ACHN (cell line): Measurements from ENCODE around the gene SAMD9.

Experiments used
- DNase-seq: peaks from one replicate; pipeline ENCODE4 v3.0.0-alpha.2; 2015
- in situ Hi-C: cut with HindIII; loops from 2 replicates; pipeline ENCODE4 v1.10.0; 2017; ENCODE audit warnings: low sequenced_read_pairs, low pct_ligation_motif_present, low pct_unique_long_range_greater_than_20kb

The SAMD9 gene

DNA sequence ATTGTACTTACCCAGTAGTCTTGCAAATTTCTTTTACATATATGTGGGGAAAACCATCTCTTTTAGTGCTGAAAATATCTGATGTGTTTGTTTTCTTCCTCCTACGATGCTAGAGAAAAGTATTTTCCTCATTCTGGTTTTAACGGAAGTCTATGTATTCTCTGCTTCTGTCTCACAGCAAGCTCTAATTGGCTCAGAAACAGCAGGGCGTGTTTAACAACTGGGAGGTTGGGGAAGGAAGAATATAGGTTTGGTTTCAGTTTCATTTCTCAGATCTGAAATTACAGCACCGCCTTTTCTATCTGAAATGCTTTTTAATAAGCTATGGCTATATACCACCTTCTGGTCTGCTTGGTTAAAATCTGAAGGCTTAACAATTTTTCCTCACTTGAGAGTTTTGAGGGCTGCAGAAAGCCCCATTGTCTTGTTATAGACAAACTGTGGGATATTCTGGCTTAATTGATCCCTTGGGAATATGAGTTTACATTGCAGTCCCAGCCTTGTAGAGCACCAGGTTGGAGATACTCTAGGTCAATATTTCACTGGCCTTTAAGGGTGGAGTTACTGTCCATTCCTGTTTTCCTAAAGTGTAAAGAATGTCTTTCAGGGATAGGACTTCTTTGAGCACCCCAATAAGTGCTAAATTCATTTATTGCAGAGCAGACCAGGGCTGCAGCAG is at the start of gene SAMD9:
SAMD9 (minus strand) TSS at position 128 of the 679 bp plus-strand sequence. CDS start 11,882 bp downstream, outside the sequence.
- in situ Hi-C loops: no loop called here
- peak; percentile 97 for DNase-seq

DNA sequence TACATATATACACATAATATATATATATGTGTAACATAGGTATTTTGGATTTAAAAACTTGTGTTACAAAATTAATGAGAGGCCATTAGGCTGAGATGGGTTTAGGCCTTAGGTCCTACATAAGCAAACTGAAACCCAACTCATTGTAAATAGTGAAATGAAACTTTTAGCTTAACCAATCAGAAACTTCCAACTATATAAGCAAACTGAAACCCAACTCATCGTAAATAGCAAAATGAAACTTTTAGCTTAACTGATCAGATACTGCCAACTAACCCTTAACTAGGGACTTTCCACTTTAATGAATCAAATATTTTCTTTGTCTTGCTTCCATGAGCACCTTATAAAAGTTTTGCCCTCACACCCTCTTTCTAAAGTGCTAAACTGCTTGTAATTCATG is 47.7 kb upstream of the SAMD9 start:
- in situ Hi-C loops: no loop called here
- no peak for DNase-seq

DNA sequence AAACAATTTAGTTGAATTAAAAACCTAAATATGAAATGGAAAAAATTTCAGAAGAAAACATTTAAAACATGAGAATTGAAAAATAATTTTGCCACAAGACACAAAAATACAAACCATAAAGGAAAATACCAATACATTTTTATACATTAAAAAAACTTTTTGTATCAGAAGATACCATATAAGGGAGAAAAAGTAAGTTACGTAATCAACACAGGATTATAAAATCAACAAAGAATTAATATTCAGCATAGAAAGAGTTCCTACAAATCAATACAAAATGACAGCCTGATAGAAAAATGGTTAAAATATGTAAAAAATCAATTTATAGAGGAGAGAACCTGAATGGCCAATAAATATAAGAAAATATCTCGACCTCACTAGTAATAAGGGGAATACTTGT is 47.0 kb upstream of the SAMD9 start:
- no peak for DNase-seq
- in situ Hi-C loops: no loop called here

DNA sequence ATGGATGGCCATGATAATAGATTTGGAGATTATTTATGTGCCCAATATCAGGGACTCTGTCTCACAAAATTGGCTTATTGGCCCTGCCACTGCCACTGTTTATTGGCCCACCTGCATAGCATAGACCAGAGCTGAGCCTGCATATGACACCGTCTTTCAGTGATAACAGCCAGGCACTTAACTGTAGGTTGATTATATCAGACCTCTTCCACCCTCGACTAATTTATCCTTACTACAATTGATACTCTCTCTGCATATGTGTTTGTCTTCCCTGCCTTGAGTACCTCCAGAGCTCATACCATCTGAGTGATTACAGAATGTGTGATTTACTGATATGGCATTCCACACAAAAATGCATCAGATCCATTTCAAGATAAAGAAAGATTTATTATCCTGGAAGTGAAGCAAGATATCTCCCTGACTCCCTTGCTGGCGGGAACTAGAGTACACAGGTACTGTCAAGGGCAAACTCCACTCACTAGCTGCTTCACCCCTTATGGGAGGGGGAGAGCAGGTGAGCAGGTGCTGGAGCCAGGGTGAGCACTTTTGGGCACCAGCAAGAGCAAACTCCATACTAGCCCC is 43.5 kb upstream of the SAMD9 start:
- DNase-seq: no peak
- in situ Hi-C loops: no loop called here

DNA sequence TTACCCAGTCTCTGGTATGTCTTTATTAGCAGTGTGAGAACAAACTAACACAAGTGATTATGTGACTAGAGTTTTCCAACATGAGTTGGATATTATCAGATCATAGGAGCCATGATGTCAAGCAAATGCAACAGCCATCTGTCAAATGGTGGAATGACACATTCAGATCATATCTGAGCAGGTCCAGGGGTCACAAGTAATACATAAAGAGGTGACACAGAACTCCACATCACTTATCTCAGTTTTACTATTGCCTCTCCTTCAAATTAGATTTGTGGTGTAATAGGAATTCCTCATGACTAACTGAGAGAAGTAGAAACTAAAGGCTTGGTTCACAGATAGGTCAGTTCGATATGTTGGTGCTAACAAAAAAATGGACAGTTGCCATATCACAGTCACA is 42.6 kb upstream of the SAMD9 start:
- in situ Hi-C loops: no loop called here
- DNase-seq: no peak

DNA sequence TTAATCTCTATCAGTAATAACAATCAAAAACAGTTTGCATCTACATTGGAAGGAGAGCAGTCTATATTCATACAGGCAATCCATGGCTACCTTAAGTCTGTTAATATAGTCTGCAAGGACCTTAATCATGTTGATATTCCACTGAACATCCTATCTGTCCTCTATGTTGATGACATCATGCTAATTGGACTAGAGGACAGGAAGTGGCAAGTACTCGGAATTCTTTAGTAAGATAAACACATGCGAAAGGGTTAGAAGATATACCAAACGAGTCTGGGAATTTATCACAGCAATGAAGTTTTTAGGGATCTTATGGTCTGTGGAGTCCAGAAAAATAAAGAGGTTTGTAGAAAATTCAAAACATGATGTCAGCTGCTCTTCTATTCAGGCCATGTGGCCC is 41.7 kb upstream of the SAMD9 start:
- no peak for DNase-seq
- in situ Hi-C loops: no loop called here

DNA sequence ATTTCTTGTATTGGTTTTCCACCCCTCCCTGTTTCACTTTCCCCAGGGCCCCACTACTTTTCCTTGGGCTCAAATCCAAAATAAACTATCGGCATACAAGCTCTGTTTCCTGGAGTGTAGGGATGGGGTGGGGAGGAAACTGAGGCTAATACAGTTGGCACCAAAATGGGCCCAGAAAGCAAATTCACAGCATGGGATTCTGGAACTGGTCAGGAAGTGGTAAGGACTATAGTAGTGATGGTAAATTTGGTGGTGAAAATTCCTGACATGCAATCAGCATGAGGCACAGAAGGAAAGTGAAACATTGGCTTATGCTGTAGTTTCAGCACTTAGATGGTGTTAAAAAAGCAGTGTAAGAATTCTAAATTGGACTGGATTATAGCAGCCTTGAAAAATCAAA is 39.1 kb upstream of the SAMD9 start:
- peak; percentile 91 for DNase-seq

DNA sequence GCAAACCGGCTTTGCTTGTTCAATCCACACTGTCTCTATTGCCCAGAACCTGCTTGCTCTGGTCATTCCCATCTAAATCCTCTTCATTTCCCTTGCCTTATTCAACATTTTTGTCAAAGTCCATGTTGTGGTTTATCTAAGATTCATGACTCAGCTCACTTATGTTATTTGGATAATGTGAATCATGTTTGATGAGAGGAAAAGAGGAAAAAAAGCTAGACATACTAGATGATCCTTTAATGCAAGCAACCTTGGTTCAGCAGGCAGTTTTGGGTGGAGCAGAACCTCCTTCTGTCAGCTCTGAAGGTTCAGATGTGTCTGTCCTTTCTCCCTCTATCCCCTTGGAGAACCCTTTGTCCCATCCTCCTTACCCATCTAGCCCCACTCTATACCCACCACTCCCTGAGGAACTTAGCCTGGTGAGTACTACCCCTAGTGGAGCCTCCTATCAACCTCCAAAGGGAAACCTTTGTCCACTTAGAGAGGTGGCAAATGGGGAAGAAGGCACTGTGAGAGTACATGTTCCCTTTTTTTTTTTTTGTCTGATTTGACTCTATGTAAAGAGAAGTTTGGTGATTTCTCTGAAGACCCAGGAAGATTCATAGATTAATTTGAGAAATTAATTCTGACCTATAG is 32.5 kb upstream of the SAMD9 start:
- in situ Hi-C loops: no loop called here
- peak; percentile 36 for DNase-seq

More for the DNA sequence above, 39.1 kb upstream of the SAMD9 start:
- in situ Hi-C loops: no loop called here

DNA sequence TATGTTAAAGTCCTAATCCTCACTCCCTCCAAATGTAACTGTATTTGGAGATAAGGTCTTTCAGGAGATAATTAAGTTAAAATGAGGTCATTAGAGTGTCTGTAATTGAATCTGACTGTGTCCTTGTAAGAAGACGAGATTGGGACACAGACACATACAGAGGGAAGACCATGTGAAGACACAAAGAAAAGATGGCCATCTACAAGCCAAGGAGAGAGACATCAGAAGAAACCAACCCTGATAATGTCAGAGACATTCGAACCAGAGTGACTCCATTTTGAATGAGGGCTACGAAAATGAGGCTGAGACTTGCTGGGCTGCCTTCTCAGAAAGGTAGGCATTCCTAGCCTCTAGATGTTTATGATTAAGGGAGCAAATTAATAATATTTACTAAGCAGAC is 30.9 kb upstream of the SAMD9 start:
- in situ Hi-C loops: no loop called here
- DNase-seq: no peak

DNA sequence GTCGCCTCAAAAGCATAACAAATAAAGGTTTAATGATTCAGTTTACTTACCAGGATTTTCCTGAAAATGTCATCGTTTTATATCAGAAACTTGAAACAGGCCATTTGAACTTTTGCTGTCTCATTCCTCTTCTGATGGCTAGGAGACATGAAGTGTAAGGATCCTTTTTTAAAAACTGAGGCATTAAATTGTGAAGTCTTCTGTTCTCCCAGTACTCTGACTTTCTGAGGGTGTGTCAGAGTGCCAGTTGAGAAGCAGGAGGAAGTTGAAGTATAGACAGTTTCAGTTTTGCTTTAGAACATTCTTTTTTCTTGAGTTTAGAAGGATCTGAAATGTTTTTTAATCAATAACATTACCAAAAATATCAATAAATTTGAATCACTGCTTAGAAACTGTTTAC is 30.4 kb upstream of the SAMD9 start, which contains the start of gene SAMD9L:
SAMD9L (minus strand) TSS at position 242 of the 400 bp plus-strand sequence. CDS start 12,414 bp downstream, outside the sequence.
- DNase-seq: peak; percentile 56
- in situ Hi-C loops: no loop called here

DNA sequence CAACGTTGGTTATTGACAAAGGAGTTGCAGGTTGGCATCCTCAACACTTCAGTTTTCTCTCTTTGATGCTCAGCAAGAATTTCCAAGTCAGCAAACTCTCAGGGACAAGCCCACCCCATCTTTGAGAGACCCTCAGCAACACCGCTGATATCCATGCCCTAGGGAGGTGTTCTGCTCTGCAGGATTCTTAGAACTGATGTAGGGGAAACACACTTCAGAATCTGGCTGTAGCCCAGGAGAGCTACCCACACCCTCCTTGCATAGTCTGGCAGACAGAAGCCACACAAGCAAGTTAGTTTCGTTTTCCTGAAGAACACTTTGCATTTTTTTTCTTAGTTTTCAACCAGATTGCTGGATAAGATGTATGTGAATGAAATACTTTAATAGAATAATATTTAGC is 29.6 kb upstream of the SAMD9 start:
- DNase-seq: peak; percentile 71
- in situ Hi-C loops: no loop called here

DNA sequence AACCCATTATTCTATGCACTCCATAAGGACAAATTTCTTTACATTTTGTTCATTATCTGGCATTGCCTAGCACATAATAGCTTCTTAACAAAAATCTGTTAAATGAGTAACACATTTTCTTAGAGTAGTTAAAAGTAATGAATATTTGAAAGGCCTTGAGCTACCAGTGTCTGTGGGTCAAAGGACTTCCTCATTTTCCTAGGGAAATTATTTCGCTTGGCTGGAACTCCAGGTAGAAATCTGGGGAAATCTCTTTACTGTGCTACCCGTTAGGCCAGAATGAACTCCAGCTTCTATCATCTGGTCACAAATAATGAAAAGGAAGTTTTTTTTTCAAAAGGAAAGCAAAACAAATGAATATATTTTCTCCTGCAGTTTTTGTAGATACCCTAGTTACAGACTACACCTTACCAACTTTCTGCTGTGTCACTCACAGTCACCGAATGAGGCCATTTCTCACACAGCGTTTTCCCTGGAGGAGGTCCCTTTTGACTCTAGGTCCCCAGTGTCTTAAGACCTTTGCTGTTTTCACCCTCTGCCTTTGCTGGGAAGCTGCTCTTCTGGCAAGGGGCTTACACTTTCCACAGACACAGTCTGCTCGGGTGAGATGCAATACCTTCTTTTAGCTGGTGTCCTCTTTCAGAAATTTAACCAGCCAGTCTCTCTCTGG is 28.8 kb upstream of the SAMD9 start:
- in situ Hi-C loops: no loop called here
- no peak for DNase-seq

DNA sequence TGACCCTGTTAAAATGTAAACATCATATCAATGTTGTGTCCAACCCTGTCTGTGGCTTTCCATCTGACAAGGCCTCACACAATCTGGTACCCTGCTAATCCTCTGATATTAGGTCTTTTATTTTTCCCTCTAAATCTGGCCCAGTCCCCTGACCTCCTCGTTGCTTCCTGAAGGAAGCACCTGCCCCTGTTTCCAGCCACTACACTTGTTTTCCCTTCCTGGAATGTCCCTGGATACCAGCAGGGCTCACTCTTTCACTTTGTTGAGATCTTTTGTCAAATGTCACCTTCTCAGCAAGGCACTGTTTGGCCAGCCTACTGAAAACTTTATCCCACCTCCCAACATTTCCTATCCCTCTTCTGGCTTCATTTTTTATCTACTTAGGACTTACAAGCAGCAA is 28.3 kb upstream of the SAMD9 start:
- DNase-seq: no peak
- in situ Hi-C loops: no loop called here

DNA sequence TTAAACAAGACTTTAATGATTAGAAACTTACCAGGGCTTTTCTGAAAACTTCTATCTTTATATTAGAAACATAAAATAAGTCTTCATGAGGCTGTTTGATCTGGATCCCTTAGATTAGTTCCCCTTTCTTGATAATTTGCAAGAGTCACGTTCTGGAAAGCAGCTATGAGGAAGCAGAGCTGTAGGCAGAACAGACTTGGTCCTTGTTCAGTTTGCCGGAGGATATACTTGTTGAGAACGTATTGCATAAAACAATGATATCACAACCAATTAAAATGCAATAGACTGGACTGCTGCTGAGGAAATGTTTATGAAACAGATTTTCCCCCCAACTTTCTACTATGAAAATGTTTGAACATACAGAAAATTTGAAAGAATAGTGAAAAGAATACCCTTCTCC is 27.6 kb upstream of the SAMD9 start:
- DNase-seq: no peak

DNA sequence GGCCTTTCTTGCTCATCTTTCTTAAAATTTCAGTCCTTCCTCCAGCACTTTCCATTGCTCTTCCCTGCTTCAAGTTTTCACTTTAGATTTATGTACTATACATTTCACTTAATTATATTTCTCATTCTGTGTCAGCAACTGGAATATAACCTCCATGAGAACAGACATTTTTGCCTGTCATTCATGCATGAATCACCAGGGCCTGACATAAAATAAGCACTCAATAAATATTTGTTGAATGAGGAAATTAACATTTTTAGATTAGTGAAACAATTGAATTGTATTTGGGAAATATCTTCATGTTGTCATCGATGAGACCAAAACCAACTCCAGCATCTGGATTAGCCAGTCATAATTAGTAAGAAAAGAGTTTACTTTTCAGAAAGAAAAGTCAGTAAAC is 24.3 kb upstream of the SAMD9 start:
- in situ Hi-C loops: no loop called here
- no peak for DNase-seq

More for the DNA sequence above, 27.6 kb upstream of the SAMD9 start:
- in situ Hi-C loops: no loop called here

DNA sequence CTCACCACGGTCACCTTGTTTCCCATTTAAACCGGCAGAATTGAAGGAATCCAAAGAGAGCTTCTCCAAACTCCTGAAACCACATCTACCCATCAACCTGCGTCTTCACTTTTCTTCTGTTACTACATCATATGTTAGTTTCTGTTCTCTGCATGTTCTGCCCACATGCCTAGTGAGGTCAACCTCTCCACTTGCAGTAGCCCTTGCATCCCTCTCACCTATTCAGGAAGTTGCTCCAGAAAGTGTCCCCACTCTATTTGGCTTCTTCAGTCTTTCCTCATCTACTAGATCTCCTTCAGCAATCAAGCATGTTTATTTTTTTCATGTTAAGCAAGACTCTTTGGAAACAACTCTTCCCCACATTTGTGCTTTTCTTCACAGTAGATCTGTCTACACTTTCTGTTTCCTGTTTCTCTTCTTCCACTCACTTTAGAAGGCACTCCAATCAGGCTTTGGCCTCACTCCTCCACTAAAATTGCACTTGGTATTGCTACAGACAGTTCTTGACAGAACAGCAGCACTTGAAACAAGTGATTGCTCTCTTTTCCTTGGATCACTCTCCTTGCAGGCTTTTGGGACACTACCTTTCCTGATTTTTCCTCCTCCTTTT is 22.9 kb upstream of the SAMD9 start:
- in situ Hi-C loops: no loop called here
- no peak for DNase-seq

DNA sequence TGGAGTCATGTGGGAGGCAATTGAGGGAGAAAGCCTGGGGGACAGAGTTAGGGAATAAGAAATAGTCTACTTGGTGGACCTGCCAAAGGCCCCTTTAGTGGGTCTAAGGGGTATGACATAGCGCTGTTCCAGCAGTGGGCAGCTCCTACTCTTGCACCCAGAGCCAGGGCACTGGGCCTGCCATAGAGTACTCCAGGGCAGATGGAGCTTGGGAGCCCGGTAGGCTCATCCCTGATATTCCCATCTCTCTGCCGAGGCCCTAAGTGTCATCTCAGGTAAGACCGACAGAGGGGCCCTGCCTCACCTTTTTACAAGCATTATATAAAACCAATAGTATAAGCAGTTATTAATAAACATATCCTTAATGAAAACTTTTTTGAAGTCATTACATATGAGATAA is 20.8 kb upstream of the SAMD9 start:
- no peak for DNase-seq
- in situ Hi-C loops: no loop called here

DNA sequence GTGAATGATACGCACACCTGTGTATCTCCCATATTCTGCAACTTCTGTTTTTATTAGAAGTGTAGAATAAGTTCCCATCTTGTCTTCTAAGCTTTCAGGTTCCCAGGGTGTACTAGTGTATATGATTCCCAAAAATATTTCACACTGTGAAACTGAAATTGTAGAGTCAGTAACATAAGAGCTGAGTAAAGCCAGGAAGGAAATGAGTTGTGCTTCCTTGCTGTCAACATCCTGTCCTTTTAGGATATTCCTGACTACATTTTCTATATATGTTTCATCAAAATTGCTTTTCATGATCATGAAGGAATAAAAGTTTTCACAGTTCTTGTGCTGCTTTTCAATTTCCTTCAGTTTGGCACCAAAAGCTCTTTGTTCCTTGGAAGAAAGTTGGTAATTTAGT is 15.2 kb upstream of the SAMD9 start:
- in situ Hi-C loops: no loop called here

DNA sequence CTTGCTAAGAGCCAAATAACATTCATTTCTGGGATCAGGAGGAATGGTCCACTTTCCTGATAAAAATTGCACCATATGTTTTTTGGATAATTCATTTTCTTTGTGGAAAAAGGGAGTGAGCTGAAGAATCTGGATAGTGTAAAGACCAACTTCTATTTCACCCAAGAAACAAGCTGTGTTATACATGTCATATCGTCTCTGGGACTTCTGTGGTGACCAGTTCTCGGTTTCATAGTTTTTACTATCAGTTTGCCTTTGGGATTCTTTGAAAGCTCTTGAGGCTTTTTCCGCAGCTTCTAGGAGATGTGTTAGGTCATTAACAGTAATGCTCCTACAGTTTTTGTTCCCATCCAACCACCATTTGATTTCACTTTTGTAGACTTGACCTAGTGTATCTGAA is 14.4 kb upstream of the SAMD9 start:
- no peak for DNase-seq
- in situ Hi-C loops: no loop called here

More for the DNA sequence above, 15.2 kb upstream of the SAMD9 start:
- DNase-seq: no peak
